GM12878 (cell line): ENCODE measurements around the gene DNAJC15. TPM values are rescaled to one million over a fixed set of nuclear protein-coding genes. Genes with fewer than 3 reads are reported as not detected.

Experiments
- JUNB ChIP-seq: IDR thresholded peaks from 2 replicates; pipeline ENCODE4 v1.6.1; 2016; ENCODE audit warnings: antibody characterized with exemption, mild to moderate bottlenecking
- JUND ChIP-seq: IDR thresholded peaks from 2 replicates; pipeline ENCODE4 v1.6.1; 2012; ENCODE audit warnings: low read depth, mild to moderate bottlenecking, low read length, improper control_type of control experiment, moderate library complexity
- MXI1 ChIP-seq: fragments of 150-350 bp; IDR thresholded peaks from 2 replicates; pipeline ENCODE4 v1.6.1; 2011; ENCODE audit warnings: low read depth, mild to moderate bottlenecking, inconsistent platforms, low read length, improper control_type of control experiment
- MYB ChIP-seq: fragments of 150-350 bp; IDR thresholded peaks from 2 replicates; pipeline ENCODE4 v1.6.1; 2014; ENCODE audit warnings: mild to moderate bottlenecking, low read depth, low read length, borderline replicate concordance
- NFXL1 ChIP-seq: fragments of 450-650 bp; IDR thresholded peaks from 2 replicates; pipeline ENCODE4 v1.6.1; 2017; ENCODE audit warnings: antibody characterized with exemption, mild to moderate bottlenecking, borderline replicate concordance
- NFYB ChIP-seq: IDR thresholded peaks from 2 replicates; pipeline ENCODE4 v1.6.1; 2011; ENCODE audit warnings: low read depth, mild to moderate bottlenecking, low read length, improper control_type of control experiment, moderate library complexity; ENCODE audit not compliant: insufficient read depth
- POLR2A ChIP-seq: IDR thresholded peaks from 2 replicates; pipeline ENCODE4 v1.6.1; 2011; ENCODE audit warnings: low read depth, mild to moderate bottlenecking, low read length
- POU2F2 ChIP-seq: IDR thresholded peaks from 3 replicates; pipeline ENCODE4 v1.6.1; 2011; ENCODE audit warnings: low read depth, mild to moderate bottlenecking, low read length, borderline replicate concordance
- TCF12 ChIP-seq: IDR thresholded peaks from 2 replicates; pipeline ENCODE4 v1.6.1; 2011; ENCODE audit warnings: low read depth, mild to moderate bottlenecking, low read length
- ZBTB4 ChIP-seq: fragments of 450-650 bp; formaldehyde crosslinking; IDR thresholded peaks from 2 replicates; pipeline ENCODE4 v1.4.0; 2022; ENCODE audit warnings: mild to moderate bottlenecking, moderate library complexity
- ZBTB40 ChIP-seq: fragments of 450-650 bp; IDR thresholded peaks from 2 replicates; pipeline ENCODE4 v1.6.1; 2016; ENCODE audit warnings: mild to moderate bottlenecking, moderate library complexity, borderline replicate concordance
- ZNF274 ChIP-seq: IDR thresholded peaks from one replicate; pipeline ENCODE4 v1.8.0; 2011; ENCODE audit not compliant: insufficient read length, insufficient read depth
- ZZZ3 ChIP-seq: IDR thresholded peaks from 2 replicates; pipeline ENCODE4 v1.6.1; 2011; ENCODE audit warnings: low read depth; ENCODE audit not compliant: control insufficient read depth, insufficient read length
- polyA plus RNA-seq, 11 experiments: library from polyadenylated mRNA; depleted of rRNA in 4 of 11; unstranded in 6 of 11; stranded (reverse) in 5 of 11; fragments of >200 nt; fragmentation: Nextera tagmentation in 4 of 11; fragmentation: Illumina TruSeq in 1 of 11; extraction: Ambion mirVana in 4 of 11; extraction: Trizol in 1 of 11; gene quantifications; 1 replicate in 1 of 11; 2 replicates in 10 of 11; pipeline versions ENCODE4 v1.2.1 to v1.2.3, GENCODE V29; 2011 to 2016; ENCODE audit warnings: inconsistent platforms in 2 of 11, missing spikeins in 2 of 11, low read depth in 1 of 11
- total RNA-seq, 4 experiments: library from RNA; depleted of rRNA in 3 of 4; stranded (reverse); fragments of >200 nt in 3 of 4; fragmentation: Illumina TruSeq in 1 of 4; extraction: Trizol in 1 of 4; gene quantifications; 2 replicates each; pipeline versions ENCODE4 v1.2.1 to v1.2.3, GENCODE V29; 2013 to 2021
- TF ChIP-seq, protein P1 (sequence below): fragments of 450-650 bp; IDR thresholded peaks from 2 replicates; pipeline ENCODE4 v1.6.1; 2017; ENCODE audit warnings: low read depth, mild to moderate bottlenecking, moderate library complexity
- TF ChIP-seq, protein P2 (sequence below): fragments of 450-650 bp; IDR thresholded peaks from 2 replicates; pipeline ENCODE4 v1.6.1; 2016; ENCODE audit warnings: mild to moderate bottlenecking
- TF ChIP-seq, protein P3 (sequence below): fragments of 450-650 bp; IDR thresholded peaks from 2 replicates; pipeline ENCODE4 v1.6.1; 2017; ENCODE audit warnings: mild to moderate bottlenecking, low read depth, inconsistent platforms; ENCODE audit not compliant: poor library complexity, severe bottlenecking

The DNAJC15 gene
- total and polyA plus RNA-seq, 10 of the 15 experiments (the other 5 are each of a cell fraction or from before 2014, with no cell fraction given): 13.1 to 104 (median 54.4) TPM

GRCh38 chr13:42991898-42992763, 31.3 kb upstream of the DNAJC15 start, which contains the start of gene EPSTI1 (continued):
- TF ChIP-seq, protein P1, sequence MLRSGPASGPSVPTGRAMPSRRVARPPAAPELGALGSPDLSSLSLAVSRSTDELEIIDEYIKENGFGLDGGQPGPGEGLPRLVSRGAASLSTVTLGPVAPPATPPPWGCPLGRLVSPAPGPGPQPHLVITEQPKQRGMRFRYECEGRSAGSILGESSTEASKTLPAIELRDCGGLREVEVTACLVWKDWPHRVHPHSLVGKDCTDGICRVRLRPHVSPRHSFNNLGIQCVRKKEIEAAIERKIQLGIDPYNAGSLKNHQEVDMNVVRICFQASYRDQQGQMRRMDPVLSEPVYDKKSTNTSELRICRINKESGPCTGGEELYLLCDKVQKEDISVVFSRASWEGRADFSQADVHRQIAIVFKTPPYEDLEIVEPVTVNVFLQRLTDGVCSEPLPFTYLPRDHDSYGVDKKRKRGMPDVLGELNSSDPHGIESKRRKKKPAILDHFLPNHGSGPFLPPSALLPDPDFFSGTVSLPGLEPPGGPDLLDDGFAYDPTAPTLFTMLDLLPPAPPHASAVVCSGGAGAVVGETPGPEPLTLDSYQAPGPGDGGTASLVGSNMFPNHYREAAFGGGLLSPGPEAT: peak; percentile 76
- TF ChIP-seq ZZZ3 (no peak), JUND (no peak), ZBTB4 (CRISPR knock-in tag) (no peak), NFXL1 (no peak), POLR2A (peak; percentile 85), MYB (no peak), ZNF274 (no peak), NFYB (no peak), TCF12 (peak; percentile 61), JUNB (no peak), MXI1 (0 out of 2 replicates have a peak, but pooled peaks have one; percentile 14), POU2F2 (peak; percentile 66; the same call in 2 of the 3 replicates), ZBTB40 (peak; percentile 33; the same call in 1 of the 2 replicates)
- TF ChIP-seq, protein P2, sequence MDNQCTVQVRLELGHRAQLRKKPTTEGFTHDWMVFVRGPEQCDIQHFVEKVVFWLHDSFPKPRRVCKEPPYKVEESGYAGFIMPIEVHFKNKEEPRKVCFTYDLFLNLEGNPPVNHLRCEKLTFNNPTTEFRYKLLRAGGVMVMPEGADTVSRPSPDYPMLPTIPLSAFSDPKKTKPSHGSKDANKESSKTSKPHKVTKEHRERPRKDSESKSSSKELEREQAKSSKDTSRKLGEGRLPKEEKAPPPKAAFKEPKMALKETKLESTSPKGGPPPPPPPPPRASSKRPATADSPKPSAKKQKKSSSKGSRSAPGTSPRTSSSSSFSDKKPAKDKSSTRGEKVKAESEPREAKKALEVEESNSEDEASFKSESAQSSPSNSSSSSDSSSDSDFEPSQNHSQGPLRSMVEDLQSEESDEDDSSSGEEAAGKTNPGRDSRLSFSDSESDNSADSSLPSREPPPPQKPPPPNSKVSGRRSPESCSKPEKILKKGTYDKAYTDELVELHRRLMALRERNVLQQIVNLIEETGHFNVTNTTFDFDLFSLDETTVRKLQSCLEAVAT: peak; percentile 87
- TF ChIP-seq, protein P3, sequence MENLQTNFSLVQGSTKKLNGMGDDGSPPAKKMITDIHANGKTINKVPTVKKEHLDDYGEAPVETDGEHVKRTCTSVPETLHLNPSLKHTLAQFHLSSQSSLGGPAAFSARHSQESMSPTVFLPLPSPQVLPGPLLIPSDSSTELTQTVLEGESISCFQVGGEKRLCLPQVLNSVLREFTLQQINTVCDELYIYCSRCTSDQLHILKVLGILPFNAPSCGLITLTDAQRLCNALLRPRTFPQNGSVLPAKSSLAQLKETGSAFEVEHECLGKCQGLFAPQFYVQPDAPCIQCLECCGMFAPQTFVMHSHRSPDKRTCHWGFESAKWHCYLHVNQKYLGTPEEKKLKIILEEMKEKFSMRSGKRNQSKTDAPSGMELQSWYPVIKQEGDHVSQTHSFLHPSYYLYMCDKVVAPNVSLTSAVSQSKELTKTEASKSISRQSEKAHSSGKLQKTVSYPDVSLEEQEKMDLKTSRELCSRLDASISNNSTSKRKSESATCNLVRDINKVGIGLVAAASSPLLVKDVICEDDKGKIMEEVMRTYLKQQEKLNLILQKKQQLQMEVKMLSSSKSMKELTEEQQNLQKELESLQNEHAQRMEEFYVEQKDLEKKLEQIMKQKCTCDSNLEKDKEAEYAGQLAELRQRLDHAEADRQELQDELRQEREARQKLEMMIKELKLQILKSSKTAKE: no peak
